HFF-Myc (cell line): ENCODE data around the gene SERPINB2.

Experiments
- DNase-seq: peaks from one replicate; pipeline ENCODE4 v3.0.0-alpha.2; 2011; ENCODE audit warnings: low read depth; ENCODE audit errors: extremely low read depth
- H3K4me3 ChIP-seq: replicated peaks from 2 replicates; pipeline ENCODE4 v1.5.1; 2011; ENCODE audit warnings: low read depth, mild to moderate bottlenecking, control low read depth, low read length
- CTCF ChIP-seq: IDR thresholded peaks from 2 replicates; pipeline ENCODE4 v1.5.1; 2012; ENCODE audit warnings: mild to moderate bottlenecking, low read depth, low read length, control low read depth; ENCODE audit errors: missing control alignments

The SERPINB2 gene

GRCh38 chr18:63869851-63870250 lies 17.7 kb upstream of the SERPINB2 start:
- no peak for TF ChIP-seq CTCF
- H3K4me3 ChIP-seq: no peak overlapping the region
- DNase-seq: no peak

GRCh38 chr18:63871836-63872235 lies 15.7 kb upstream of the SERPINB2 start:
- no peak overlapping the region for H3K4me3 ChIP-seq
- no peak for DNase-seq
- TF ChIP-seq CTCF: no peak

GRCh38 chr18:63872586-63872985 lies 14.9 kb upstream of the SERPINB2 start:
- H3K4me3 ChIP-seq: no peak overlapping the region
- no peak for DNase-seq
- no peak for TF ChIP-seq CTCF

GRCh38 chr18:63878343-63878742 lies 9.2 kb upstream of the SERPINB2 start:
- no peak for TF ChIP-seq CTCF
- no peak overlapping the region for H3K4me3 ChIP-seq
- no peak for DNase-seq

- no peak for DNase-seq
- no peak overlapping the region for H3K4me3 ChIP-seq
- no peak for TF ChIP-seq CTCF
These were observed 8.6 kb upstream of the SERPINB2 start for GRCh38 chr18:63878925-63879324.

GRCh38 chr18:63879709-63880108 lies 7.8 kb upstream of the SERPINB2 start:
- no peak for TF ChIP-seq CTCF
- DNase-seq: no peak

GRCh38 chr18:63881851-63882250 lies 5.7 kb upstream of the SERPINB2 start:
- no peak for TF ChIP-seq CTCF
- no peak overlapping the region for H3K4me3 ChIP-seq
- no peak for DNase-seq

More at GRCh38 chr18:63879709-63880108, 7.8 kb upstream of the SERPINB2 start:
- no peak overlapping the region for H3K4me3 ChIP-seq
